KOPT-K1 (cell line): ENCODE results near the gene OTOS.

Source experiments
- H3K27ac ChIP-seq: fragments of 200-600 bp; sonication (generic); 2 replicates; pipeline ENCODE4 v1.5.1; 2016; ENCODE audit warnings: antibody characterized with exemption, mild to moderate bottlenecking, low read depth, low read length; ENCODE audit not compliant: poor library complexity, severe bottlenecking
- H3K36me3 ChIP-seq: fragments of 200-600 bp; sonication (generic); 2 replicates; pipeline ENCODE4 v1.5.1; 2017; ENCODE audit warnings: antibody characterized with exemption, mild to moderate bottlenecking, low read length, moderate library complexity; ENCODE audit not compliant: insufficient read depth
- H3K9me3 ChIP-seq: fragments of 200-600 bp; sonication (generic); 2 replicates; pipeline ENCODE4 v1.5.1; 2017; ENCODE audit warnings: antibody characterized with exemption, low read length, mild to moderate bottlenecking; ENCODE audit not compliant: insufficient read depth, poor library complexity, severe bottlenecking

The OTOS gene

GRCh38 chr2:240140511-240140910 is at the start of gene OTOS:
Gene OTOS, minus strand, starts transcription at chr2:240140658. Its CDS starts 332 bp downstream, at chr2:240140326.
- H3K27ac ChIP-seq, result no peak within 1 kb of the TSS
- no peaks in the 10 kb centered on the region for H3K36me3 ChIP-seq
- H3K9me3 ChIP-seq, result no peaks in the 10 kb centered on the region

GRCh38 chr2:240189686-240190085 is 49.2 kb upstream of the OTOS start:
- peaks cover 31% of the 10 kb centered on the region for H3K9me3 ChIP-seq
- H3K36me3 ChIP-seq, result no peaks in the 10 kb centered on the region
- H3K27ac ChIP-seq, result no peak overlapping the region

GRCh38 chr2:240187989-240188590 is 47.6 kb upstream of the OTOS start:
- Histone ChIP-seq H3K9me3 (peaks cover 31% of the 10 kb centered on the region), H3K27ac (no peak overlapping the region), H3K36me3 (no peaks in the 10 kb centered on the region)

GRCh38 chr2:240186191-240186725 is 45.8 kb upstream of the OTOS start:
- Histone ChIP-seq H3K9me3 (peaks cover 31% of the 10 kb centered on the region), H3K36me3 (no peaks in the 10 kb centered on the region), H3K27ac (no peak overlapping the region)

GRCh38 chr2:240184656-240185055 is 44.2 kb upstream of the OTOS start:
- H3K9me3 ChIP-seq, result peaks cover 31% of the 10 kb centered on the region
- no peak overlapping the region for H3K27ac ChIP-seq
- no peaks in the 10 kb centered on the region for H3K36me3 ChIP-seq

GRCh38 chr2:240183875-240184590 is 43.6 kb upstream of the OTOS start:
- no peak overlapping the region for H3K27ac ChIP-seq
- H3K36me3 ChIP-seq, result no peaks in the 10 kb centered on the region
- peaks cover 28% of the 10 kb centered on the region for H3K9me3 ChIP-seq

GRCh38 chr2:240183006-240183874 is 42.8 kb upstream of the OTOS start:
- peaks cover 20% of the 10 kb centered on the region for H3K9me3 ChIP-seq
- H3K27ac ChIP-seq, result no peak overlapping the region
- no peaks in the 10 kb centered on the region for H3K36me3 ChIP-seq

- Histone ChIP-seq H3K36me3 (no peaks in the 10 kb centered on the region), H3K27ac (no peak overlapping the region), H3K9me3 (peaks cover 13% of the 10 kb centered on the region)
Observed at GRCh38 chr2:240182476-240182875, 42.0 kb upstream of the OTOS start.

GRCh38 chr2:240182001-240182400 is 41.5 kb upstream of the OTOS start:
- Histone ChIP-seq H3K27ac (no peak overlapping the region), H3K36me3 (no peaks in the 10 kb centered on the region), H3K9me3 (peaks cover 8% of the 10 kb centered on the region)

GRCh38 chr2:240179941-240180666 is 39.6 kb upstream of the OTOS start:
- no peak overlapping the region for H3K27ac ChIP-seq
- H3K36me3 ChIP-seq, result no peaks in the 10 kb centered on the region
- H3K9me3 ChIP-seq, result no peaks in the 10 kb centered on the region

GRCh38 chr2:240179186-240179815 is 38.8 kb upstream of the OTOS start:
- H3K36me3 ChIP-seq, result no peaks in the 10 kb centered on the region
- no peak overlapping the region for H3K27ac ChIP-seq
- no peaks in the 10 kb centered on the region for H3K9me3 ChIP-seq

- H3K9me3 ChIP-seq, result no peaks in the 10 kb centered on the region
- no peaks in the 10 kb centered on the region for H3K36me3 ChIP-seq
- H3K27ac ChIP-seq, result no peak overlapping the region
Observed at GRCh38 chr2:240178564-240178963, 38.1 kb upstream of the OTOS start.

GRCh38 chr2:240174496-240174895 is 34.0 kb upstream of the OTOS start:
- Histone ChIP-seq H3K36me3 (no peaks in the 10 kb centered on the region), H3K27ac (no peak overlapping the region), H3K9me3 (peaks cover 8% of the 10 kb centered on the region)
